ENCODE measurements around the gene SYNE1. TPM values are rescaled to one million over a fixed set of nuclear protein-coding genes. Genes with fewer than 3 reads are reported as not detected.

Gene SYNE1
- polyA plus RNA-seq, 3 donors = 16.1 to 50.4 (median 27.0) TPM

DNA sequence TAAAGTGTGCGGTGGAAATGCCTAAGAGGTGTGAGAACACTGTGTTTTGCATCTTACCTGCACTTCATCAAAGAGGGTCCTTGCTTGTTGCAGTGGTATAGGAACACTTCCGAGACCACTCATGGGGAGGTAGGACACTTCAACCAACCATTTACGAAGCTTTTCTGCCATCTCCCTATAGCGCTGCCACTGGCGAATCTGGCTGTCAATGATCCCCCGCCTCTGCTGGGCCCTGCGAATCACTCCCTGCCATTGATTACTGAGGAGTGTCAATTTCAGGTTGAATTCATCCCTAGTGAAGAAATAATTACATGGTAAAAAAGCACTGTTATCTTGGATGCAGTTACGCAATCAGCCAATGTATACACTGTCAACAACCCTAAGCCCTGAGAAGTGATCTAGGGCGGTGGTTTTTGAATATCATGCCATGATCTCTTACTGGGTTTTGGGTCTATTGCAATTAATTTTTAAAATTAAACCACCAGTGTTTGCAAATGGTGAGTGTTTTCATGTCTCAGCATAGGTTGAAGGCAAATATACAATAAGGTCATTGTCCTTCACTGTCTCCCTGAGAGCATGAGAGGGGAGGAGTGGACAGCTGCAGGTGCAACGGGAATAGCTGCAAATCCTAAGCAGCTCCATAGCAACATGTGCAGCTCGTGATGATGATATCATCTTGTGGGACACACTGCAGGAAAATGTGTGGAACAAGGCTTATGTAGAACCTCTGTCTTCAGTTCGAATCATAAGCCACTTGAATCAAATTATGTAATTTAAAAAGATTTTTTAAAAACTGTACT lies 429.0 kb downstream of the SYNE1 start:
- WGBS, 3 donors = 88 to 97% (median 94%) methylated on average over 12 of the region's 12 CpGs
- H3K27ac ChIP-seq (ENCODE audit: low read depth, low read length) = no peak overlapping the region

DNA sequence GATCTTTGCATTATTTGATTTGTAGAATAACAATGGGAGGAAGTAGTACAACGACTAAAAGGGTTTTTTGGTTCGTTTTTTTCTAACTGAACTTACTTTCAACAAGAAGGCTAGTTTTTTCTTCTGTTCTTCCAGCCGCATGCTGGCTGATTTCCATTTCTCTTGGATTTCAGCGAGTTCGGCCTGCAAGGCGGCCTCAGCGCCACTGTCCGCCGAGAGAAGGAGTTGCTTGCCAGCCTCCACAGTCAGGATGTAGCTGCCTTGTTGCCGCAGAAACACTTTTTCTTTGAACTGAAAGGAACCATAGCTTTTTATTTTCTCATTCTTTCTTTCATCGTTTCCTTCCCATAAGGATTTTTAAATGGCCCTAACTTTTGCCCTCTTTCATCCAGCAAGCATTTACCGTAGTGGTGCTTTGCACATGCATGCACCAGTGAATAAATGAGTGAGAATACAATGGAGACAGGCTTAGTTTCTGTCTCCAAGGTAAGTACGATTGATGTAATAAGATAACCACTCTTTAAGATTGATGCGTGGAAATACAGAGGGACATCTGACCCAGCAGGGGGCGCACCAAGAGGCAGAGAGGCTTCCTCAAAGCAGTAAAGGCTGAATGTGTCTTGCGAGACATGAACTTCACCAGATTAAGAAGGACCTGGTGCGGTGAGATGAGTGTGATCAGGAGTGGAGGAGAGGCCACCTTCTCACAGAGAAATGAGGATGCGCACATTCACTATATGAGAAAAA lies 430.9 kb downstream of the SYNE1 start:
- no peak overlapping the region for H3K27ac ChIP-seq (ENCODE audit: low read depth, low read length)
- 86 to 91% (median 88%) methylated on average over 18 of the region's 18 CpGs for WGBS, 3 donors

DNA sequence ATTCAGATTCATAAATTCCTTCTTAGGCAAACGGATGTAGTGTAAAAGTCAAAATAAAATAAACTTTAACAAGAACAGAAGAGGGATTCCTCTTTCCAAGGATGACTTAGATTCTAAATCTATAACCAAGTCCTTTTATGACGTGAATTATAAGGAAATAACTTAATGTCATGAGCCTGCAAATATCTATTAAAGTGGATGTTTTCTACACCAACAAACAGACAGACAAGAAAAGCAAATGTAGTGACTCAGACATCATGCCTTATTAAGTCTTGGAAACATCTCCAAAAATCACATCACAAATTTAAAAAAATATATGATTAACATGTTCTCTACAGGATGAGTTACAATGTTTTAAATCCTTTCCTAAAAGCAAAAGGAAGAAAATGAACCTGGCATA lies 432.6 kb downstream of the SYNE1 start:
- WGBS, 3 donors = 73 to 83% (median 83%) methylated on average over 2 of the region's 2 CpGs
- H3K27ac ChIP-seq (ENCODE audit: low read depth, low read length) = no peak overlapping the region

DNA sequence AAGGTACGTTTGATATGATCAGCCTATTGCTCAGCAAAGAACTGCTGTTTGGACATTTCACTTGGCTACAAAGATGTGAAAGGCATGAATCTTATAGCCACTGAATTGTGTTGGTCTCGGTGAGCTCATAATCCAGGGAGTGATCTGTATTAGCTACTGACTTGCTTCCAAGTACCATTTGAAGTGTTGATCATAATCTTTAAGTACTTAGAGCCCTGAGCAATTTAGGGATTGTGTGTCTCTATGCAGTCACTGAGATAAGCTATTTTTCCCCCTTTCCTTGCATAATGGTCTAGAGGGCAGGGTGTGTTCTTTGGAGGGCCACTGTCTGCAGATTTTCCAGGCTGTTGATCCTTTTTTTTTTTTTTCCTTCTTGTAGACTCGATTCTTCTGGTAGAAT lies 436.0 kb downstream of the SYNE1 start:
- WGBS, 3 donors = 74 to 78% (median 77%) methylated on average over 3 of the region's 3 CpGs
- H3K27ac ChIP-seq (ENCODE audit: low read depth, low read length) = no peak overlapping the region

DNA sequence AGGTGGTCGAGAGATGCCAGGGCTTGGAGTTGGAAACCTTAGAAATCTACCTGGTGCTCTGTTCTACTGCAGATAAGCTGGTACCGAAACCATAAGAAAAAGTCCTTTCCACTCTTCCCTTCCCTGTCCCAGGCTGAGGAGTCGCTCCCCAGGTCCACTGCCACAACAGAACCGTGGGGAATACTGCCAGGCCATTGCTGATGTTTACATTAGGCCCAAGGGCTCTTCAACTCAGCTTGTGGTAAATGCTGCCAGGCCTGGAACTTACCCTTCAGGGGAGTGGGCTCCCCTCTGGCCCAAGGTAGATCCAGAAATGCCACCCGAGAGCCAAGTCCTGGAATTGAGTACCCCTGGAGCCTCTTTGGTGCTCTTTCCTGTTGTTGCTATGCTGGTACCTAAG lies 441.3 kb downstream of the SYNE1 start:
- WGBS, 3 donors = 82 to 89% (median 85%) methylated on average over 5 of the region's 5 CpGs
- H3K27ac ChIP-seq (ENCODE audit: low read depth, low read length) = no peak overlapping the region

DNA sequence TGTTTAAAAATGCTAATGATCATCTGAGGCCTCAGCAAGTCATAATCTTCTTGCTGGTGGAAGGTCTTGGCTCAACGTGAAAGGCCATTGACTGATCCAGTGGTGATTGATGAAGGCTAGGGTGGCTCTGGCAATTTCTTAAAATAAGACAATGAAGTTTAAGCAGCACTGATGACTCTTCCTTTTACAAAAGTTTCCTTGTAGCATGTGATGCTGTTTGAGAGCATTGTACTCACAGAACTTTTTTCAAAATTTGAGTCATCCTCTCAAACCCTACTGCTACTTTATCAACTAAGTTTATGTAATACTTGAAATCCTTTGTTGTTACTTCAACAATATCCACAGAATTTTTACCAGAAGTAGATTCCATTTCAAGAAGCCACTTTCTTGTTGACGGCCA lies 447.4 kb downstream of the SYNE1 start:
- WGBS, 3 donors = 82 to 87% (median 86%) methylated on average over 2 of the region's 2 CpGs
- no peak overlapping the region for H3K27ac ChIP-seq (ENCODE audit: low read depth, low read length)

DNA sequence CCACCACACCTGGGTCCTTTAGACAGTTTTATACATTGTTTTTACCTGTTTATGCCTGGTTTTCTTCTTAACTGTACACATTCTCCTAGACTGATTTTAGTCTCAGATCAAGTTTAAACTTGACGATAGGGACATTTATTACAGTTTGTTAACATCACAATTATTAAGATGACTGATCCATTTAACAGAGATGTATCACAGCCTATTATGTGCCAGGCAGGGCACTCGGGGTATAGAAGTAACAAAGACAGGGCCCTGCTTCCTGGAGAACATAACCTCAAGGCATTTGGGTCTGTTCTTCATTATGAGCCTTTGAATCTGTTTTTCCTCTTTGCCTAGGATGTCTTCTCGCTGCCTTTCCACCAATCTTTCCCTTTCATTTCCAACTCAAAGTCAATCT lies 449.2 kb downstream of the SYNE1 start:
- no peak overlapping the region for H3K27ac ChIP-seq (ENCODE audit: low read depth, low read length)
- WGBS, 3 donors = 85 to 94% (median 92%) methylated on average over 3 of the region's 3 CpGs

DNA sequence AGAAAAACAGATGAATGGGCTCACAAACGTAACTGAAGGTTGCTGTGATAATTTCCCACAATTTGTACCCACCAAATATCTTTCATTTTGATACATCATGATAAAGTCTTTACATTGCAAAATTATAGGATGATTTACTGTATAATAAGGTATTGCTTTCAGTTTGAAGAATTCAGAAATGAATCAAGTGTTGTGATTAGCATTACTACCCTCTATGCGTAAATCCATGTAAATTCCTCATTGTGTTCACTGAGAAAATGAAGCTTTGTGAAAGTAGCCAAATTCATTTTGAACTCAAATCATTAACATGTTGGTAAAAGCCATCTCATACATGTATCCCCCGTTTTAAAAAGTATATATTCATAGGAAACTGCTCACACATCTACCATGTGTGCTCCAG lies 450.3 kb downstream of the SYNE1 start:
- 92 to 95% (median 93%) methylated on average over 3 of the region's 3 CpGs for WGBS, 3 donors
- no peak overlapping the region for H3K27ac ChIP-seq (ENCODE audit: low read depth, low read length)

DNA sequence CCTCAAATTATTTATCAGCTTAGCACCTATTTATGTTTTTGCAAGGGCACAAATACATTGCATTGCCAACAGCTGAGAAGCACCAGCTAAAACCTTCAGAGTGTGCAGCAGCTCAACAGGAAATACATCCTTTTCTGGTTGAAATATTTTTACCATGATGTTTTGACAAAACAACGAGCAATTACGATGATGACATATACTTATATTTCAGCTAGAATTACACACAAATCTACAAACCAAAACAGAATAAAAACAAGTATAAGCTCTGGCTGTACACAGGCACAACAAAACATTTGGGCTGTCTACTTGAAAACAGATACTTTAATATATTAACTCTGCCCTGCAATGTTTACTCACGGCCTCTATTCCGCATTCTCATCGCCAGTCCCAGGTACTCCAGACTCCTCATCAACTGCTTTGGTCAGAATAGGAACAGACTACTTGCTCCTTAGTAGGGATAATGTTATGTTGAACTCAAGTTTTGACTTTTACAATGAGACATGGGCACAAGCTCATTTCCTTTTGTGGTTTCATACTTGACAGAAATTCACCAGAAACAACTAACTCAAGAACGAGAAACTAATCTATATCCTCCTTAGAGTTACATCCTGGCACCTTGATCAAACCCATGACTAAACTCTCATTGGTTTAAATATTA lies 452.1 kb downstream of the SYNE1 start:
- H3K27ac ChIP-seq (ENCODE audit: low read depth, low read length) = no peak overlapping the region
- WGBS, 3 donors = 58 to 84% (median 63%) methylated on average over 6 of the region's 6 CpGs

DNA sequence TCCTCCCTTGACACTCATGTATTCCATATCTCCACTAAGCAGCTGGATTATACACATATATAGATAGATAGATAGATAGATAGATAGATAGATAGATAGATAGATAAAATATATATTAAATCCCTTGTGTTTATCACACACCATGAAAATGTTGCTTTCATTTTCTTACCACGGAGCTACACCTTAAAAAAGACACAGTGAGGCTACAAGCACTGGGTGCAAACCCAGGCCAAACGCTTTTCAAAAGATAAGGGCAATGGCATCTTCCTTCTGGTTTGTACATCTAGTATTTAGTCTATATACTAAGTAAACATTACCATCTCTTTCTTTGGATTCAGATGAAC lies 452.6 kb downstream of the SYNE1 start:
- H3K27ac ChIP-seq (ENCODE audit: low read depth, low read length) = no peak overlapping the region
- 69 to 78% (median 74%) methylated on average over 2 of the region's 2 CpGs for WGBS, 3 donors

DNA sequence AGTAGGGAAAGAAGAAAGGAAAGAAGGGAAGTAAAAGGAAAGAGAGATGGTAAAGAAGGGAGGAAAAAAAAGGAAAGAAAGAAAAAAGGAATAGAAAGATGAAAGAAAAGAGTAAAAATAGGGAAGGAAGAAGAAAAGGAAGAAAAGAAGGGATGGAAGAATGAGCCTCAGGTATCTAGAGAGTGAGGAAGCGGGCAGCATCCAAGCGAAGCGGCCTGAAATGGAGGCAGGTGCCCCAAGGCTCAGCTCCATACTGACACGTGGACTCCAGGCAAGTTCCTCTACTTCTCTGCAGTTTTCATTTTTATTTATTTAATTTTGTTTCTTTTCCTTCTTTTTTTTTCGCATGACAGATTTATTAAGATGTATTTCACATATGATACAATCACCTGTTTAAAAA lies 456.6 kb downstream of the SYNE1 start:
- H3K27ac ChIP-seq (ENCODE audit: low read depth, low read length) = no peak overlapping the region
- WGBS, 3 donors = 95 to 100% (median 97%) methylated on average over 5 of the region's 5 CpGs

DNA sequence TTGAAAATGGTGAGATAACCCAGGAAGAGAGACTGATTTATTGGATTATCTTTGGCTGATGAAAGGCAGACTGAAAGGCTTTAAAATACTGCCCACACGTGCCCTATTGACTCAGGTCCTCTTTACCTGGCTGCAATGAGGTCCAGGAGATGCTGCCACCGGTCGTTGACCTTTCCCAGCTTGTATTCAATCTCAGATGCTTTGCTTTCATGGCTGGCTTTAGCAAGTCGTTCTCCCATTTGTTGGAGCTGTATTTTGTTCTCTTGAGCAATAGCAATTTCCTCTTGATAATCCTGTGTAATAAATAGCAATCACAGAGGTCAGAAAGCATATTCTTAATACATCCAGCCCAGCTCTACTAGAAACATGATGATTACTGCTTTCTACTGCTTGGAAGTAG lies 460.9 kb downstream of the SYNE1 start:
- WGBS, 3 donors = 67 to 73% (median 69%) methylated on average over 4 of the region's 4 CpGs
- H3K27ac ChIP-seq (ENCODE audit: low read depth, low read length) = no peak overlapping the region

DNA sequence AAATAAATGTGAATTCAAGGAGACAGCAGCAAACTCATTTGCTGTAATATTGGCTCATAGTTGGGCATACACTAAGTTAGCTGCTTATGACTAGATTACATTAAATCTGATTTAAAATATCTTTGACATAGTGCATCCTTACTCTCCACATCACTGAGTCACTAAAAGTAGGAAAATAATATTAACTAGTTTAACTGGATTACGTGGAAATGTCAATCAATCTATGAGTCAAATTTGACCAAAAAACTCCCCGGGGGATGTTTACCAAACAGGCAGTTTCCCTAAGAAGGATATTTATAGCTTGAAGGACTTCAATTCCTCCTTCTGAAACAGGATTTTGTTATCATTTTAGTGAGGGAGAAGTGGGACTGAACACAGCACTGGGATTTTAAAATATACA lies 463.2 kb downstream of the SYNE1 start:
- WGBS, 3 donors = 81 to 85% (median 82%) methylated on average over 2 of the region's 2 CpGs
- H3K27ac ChIP-seq (ENCODE audit: low read depth, low read length) = no peak overlapping the region

DNA sequence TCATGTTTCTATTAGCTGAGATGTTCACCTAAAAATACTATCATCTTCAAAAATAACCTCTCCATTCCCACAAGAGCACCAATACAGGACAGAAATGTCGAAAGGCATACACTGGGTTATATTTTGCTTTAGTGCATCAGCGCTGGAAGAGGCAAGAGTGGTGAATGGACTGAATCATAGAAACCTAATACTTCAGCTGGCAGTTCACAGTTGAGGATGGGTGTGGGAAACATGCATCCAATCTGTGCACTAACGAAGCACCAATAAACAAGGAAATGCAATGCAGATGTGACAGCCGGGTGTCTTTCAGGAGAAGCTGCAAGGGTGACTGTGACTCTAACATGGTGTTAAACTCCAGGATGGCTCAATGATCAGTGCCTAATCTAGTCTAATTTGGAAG lies 463.8 kb downstream of the SYNE1 start:
- H3K27ac ChIP-seq (ENCODE audit: low read depth, low read length) = no peak overlapping the region
- WGBS, 3 donors = 90 to 92% (median 91%) methylated on average over 4 of the region's 4 CpGs

DNA sequence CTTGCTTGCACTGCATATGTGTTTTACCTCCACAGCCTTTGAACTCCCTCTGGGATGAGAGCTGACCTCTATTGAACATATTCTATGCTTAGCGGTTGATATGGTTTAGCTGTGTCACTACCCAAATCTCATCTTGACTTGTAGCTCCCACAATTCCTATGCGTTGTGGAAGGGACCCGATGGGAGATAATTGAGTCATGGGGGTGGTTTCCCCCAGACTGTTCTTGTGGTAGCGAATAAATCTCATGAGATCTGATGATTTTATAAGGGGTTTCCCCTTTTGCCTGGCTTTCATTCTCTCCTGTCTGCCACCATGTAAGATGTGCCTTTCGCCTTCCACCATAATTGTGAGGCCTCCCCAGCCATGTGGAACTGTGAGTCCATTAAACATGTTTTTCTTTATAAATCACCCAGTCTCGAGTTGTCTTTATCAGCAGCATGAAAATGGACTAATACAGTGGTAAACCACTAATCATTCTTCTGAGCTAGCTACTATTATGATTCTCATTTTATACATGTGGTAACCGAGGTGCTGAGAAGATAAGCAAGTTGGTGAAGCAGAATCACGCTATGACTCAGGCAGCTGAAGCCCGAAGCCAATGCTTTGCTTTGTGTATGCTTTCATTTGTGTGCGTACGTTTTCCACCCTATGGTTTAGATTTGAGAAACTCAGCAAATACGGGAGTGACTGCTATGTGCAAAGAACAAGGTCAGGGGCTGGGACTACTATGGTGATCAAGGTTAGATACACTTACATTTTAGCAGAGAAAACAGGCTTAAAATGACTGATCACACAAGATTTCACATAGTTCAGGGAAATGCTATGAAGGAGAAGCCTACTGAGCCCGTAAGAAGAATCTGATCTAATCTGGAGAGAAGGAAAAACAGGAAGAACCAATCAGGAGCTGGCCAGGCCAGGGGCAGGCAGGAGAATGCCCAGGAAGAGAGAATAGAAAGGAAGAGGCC lies 466.2 kb downstream of the SYNE1 start:
- 63 to 89% (median 89%) methylated on average over 13 of the region's 13 CpGs for WGBS, 3 donors
- no peak overlapping the region for H3K27ac ChIP-seq (ENCODE audit: low read depth, low read length)

DNA sequence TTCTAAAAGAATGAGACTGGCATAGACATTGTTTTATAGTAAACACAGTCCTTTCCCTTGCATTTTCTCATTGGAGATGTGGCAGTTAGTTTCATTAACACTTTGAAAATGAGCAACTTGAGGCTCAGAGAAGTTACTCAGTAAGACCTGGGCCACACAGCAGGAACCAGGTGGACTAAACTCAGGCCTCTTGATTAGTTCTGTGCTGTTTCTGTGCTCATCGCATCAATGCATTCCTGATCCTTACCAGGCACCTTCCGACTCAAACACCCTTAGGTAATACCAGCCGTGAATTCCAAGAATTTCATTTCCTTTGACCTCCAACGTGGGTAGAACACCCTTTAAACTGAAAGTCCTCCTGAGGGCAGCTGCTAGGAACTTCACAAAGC lies 466.9 kb downstream of the SYNE1 start:
- no peak overlapping the region for H3K27ac ChIP-seq (ENCODE audit: low read depth, low read length)
- WGBS, 3 donors = 91 to 96% (median 91%) methylated on average over 4 of the region's 4 CpGs

DNA sequence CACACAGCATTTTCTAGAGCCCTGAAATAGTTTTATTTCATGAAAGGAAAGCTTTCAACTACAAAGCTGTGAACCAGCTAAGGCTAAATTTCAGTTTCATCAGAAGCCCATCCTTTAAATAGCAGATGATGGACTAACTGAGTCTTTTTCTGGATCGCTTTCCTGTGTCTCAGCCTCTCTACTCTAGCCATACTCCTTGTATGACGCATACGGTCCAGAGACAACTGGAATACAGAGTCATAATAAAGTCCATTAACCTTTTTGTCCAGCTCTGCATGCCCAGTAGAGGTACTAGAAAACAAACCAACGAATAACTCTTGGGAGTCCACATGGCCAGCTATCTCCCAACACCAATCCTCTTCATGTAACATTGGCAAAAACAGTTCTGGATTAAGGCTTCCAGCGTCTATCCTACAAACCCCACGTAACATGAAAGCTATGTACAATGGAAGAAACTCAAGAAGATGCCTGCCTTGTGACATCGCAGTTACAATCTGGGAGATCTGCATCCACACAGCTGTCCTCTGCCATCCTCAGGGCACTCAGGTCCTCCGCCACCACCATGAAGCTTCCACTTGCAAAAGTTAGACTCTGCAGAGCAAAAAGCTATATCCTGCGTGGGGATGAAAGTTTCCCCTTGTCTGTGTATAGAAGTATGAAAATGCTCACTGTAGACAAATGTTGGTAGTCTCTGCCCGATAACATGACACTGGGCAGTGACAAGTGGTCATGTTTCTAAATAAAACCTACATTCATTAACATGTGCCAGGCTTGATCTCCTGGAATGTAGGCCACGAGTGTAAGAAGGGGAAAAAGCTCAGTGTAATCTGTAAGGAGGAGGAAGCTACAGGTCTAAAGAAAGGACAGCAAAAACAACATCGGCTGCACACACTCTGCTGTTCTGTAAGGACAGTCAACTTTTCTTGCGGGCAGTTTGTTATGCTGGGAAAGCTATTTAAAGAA lies 469.2 kb downstream of the SYNE1 start:
- no peak overlapping the region for H3K27ac ChIP-seq (ENCODE audit: low read depth, low read length)
- WGBS, 3 donors = 87 to 91% (median 88%) methylated on average over 13 of the region's 13 CpGs

All from adipose tissue (tissue), 3 donors.